ENCODE data around the gene C6orf47. TPM values are rescaled to one million over a fixed set of nuclear protein-coding genes. Genes with fewer than 3 reads are reported as not detected.

Gene C6orf47
- total and polyA plus RNA-seq, 2 of the 8 experiments (the other 6 are each of a cell fraction or from before 2014, with no cell fraction given), result 4.7 to 14.6 TPM

DNA sequence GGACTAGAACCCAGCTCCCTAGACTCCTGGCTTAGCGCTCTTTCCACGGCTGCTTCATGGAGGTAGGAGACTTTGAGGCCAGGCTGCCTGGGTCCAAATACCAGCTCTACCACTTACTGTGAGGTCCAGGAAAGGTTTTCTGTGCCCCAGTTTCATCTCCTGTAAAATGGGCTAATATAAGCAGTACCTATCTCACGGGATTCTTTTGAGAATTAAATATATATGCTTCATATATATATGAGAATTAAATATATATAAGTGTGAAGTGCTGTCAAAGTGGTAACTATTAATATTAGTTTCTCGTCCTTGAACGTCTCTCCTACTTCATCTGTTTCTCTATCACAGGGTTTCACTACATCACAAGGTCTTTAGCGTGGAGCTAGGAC, 30.5 kb upstream of the C6orf47 start:
- no peak overlapping the region for H3K23ac ChIP-seq (ENCODE audit: insufficient read length)
- FAIRE-seq (no peak), DNase-seq (ENCODE audit: low read depth in 1 of 2, low spot score in 2 of 2) (no peak)
- H2AK5ac ChIP-seq (ENCODE audit: low read depth, low read length), result no peak overlapping the region
- no peak overlapping the region for H4K5ac ChIP-seq (ENCODE audit: insufficient read length, low read depth, low read length)
- H3K4ac ChIP-seq (replicated peaks; ENCODE audit: insufficient read length, low read depth, low read length), result no peak overlapping the region
- no peaks in the 10 kb centered on the region for H3K27me3 ChIP-seq (replicated peaks in 1 of 4; ENCODE audit: control insufficient read depth in 3 of 4, extremely low read depth in 1 of 4, insufficient read depth in 3 of 4, low read length in 3 of 4)
- no peaks in the 10 kb centered on the region for H3K23me2 ChIP-seq (ENCODE audit: low read depth, low read length)
- H2BK120ac ChIP-seq (replicated peaks; ENCODE audit: low read depth, low read length), result no peak overlapping the region
- H3K79me2 ChIP-seq (ENCODE audit: control insufficient read depth in 1 of 2, insufficient read depth in 2 of 2, low read length in 2 of 2), result no peaks in the 10 kb centered on the region
- no peak overlapping the region for H3K4me3 ChIP-seq (ENCODE audit: extremely low read depth in 1 of 4, insufficient read depth in 2 of 4, low read depth in 3 of 4, low read length in 4 of 4)
- no peak overlapping the region for H3K56ac ChIP-seq (replicated peaks; ENCODE audit: insufficient read length, low read depth, low read length)
- H3K4me1 ChIP-seq (replicated peaks in 1 of 4; ENCODE audit: control insufficient read depth in 3 of 4, insufficient read depth in 4 of 4, low read length in 3 of 4), result peaks cover 0 to 1% (median 0%) of the 10 kb centered on the region in 4 experiments; a peak in 2 of 7 replicates
- no peak overlapping the region for H2BK20ac ChIP-seq (ENCODE audit: low read length)
- ChIA-PET POLR2A (ENCODE audit: partially characterized antibody) (interaction anchor here (0.7 to 6.6 kb wide), 11 partner anchors 11 to 59 kb away, joined by 3 to 33 read pairs (median 4); partner anchors contain the start of genes ABHD16A, BAG6, GPANK1 and LY6G6D), CTCF (ENCODE audit: partially characterized antibody) (interaction anchor here (0.9 to 5.8 kb wide), 19 partner anchors 8 to 105 kb away, joined by 3 to 26 read pairs (median 6); partner anchors contain the start of genes BAG6, CSNK2B, DDAH2 and GPANK1)
- no peak overlapping the region for H2AFZ ChIP-seq (ENCODE audit: low read length)
- no peak overlapping the region for H4K8ac ChIP-seq (ENCODE audit: extremely low read depth, insufficient read depth, low read length)
- peaks cover 8 to 28% (median 18%) of the 10 kb centered on the region in 4 experiments; a peak in 5 of 8 replicates for H3K36me3 ChIP-seq (ENCODE audit: control insufficient read depth in 2 of 4, insufficient read depth in 4 of 4, low read length in 3 of 4)
- H3K18ac ChIP-seq (ENCODE audit: extremely low read depth, low read length), result no peak overlapping the region
- H2BK15ac ChIP-seq (ENCODE audit: low read length), result no peak overlapping the region
- 90% methylated on average over 6 of the region's 6 CpGs; no CpG with 5 or more reads in 1 of the 2 experiments for WGBS, 2 experiments (ENCODE audit: extremely low coverage in 1 of 2, insufficient coverage in 1 of 2, insufficient read length in 1 of 2, insufficient replicate concordance in 2 of 2, low coverage in 1 of 2, low lambda C conversion rate in 2 of 2, missing lambda C conversion rate in 1 of 2)
- H3K9me3 ChIP-seq (ENCODE audit: insufficient read depth in 2 of 2, low read depth in 1 of 2, low read length in 1 of 2), result no peaks in the 10 kb centered on the region
- no peak overlapping the region for H3K14ac ChIP-seq (ENCODE audit: insufficient read length)
- no peak overlapping the region for H3K4me2 ChIP-seq (ENCODE audit: insufficient read depth in 1 of 2, low read depth in 2 of 2, low read length in 2 of 2)
- no peak overlapping the region for H3K27ac ChIP-seq (ENCODE audit: low read depth, low read length)
- H4K20me1 ChIP-seq (replicated peaks in 1 of 2; ENCODE audit: control insufficient read depth in 1 of 2, insufficient read depth in 2 of 2, low read length in 2 of 2), result no peaks in the 10 kb centered on the region
- H3K79me1 ChIP-seq (ENCODE audit: low read depth, low read length), result no peaks in the 10 kb centered on the region
- no peak overlapping the region for H4K91ac ChIP-seq (replicated peaks; ENCODE audit: insufficient read length, low read length)
- no peak overlapping the region for H2BK5ac ChIP-seq (ENCODE audit: low read depth, low read length)
- H3K9ac ChIP-seq (replicated peaks in 1 of 4; ENCODE audit: extremely low read depth in 1 of 4, low read depth in 3 of 4, low read length in 3 of 4), result no peak overlapping the region
- no peak overlapping the region for H2BK12ac ChIP-seq (ENCODE audit: low read depth, low read length)
- TF ChIP-seq EGR1 (IDR thresholded peaks at IDR 0.05; ENCODE audit: borderline replicate concordance, low read depth, low read length) (no peak), TEAD4 (IDR thresholded peaks at IDR 0.05; ENCODE audit: low read depth, low read length) (no peak), BACH1 (IDR thresholded peaks at IDR 0.05; ENCODE audit: low read length) (no peak), CHD2 (IDR thresholded peaks at IDR 0.05; ENCODE audit: low read length) (no peak), FOSL1 (IDR thresholded peaks at IDR 0.05; ENCODE audit: insufficient read depth, low read depth, low read length) (no peak), HDAC2 (IDR thresholded peaks at IDR 0.05; ENCODE audit: borderline replicate concordance in 1 of 2, low read depth in 2 of 2, low read length in 2 of 2) (no peak), POLR2A (IDR thresholded peaks at IDR 0.05; ENCODE audit: control extremely low read depth in 1 of 2, low read depth in 2 of 2, low read length in 2 of 2) (no peak), BRCA1 (IDR thresholded peaks at IDR 0.05; ENCODE audit: low read depth, low read length) (no peak), SAP30 (IDR thresholded peaks at IDR 0.05; ENCODE audit: insufficient read depth, insufficient replicate concordance, low read length) (no peak), CEBPB (IDR thresholded peaks at IDR 0.05; ENCODE audit: low read depth, low read length) (no peak), RFX5 (IDR thresholded peaks at IDR 0.05; ENCODE audit: borderline replicate concordance, low read depth, low read length) (no peak), TCF12 (IDR thresholded peaks at IDR 0.05; ENCODE audit: low read depth, low read length) (no peak), SUZ12 (IDR thresholded peaks at IDR 0.05; ENCODE audit: low read length) (no peak), JUN (IDR thresholded peaks at IDR 0.05; ENCODE audit: low read depth, low read length) (no peak)
- TF ChIP-seq, protein P1, sequence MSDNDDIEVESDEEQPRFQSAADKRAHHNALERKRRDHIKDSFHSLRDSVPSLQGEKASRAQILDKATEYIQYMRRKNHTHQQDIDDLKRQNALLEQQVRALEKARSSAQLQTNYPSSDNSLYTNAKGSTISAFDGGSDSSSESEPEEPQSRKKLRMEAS (IDR thresholded peaks at IDR 0.05), result no peak
